ENCODE results near the gene PPFIBP1.
"Not testable (repeated sequence)": the region's sequence is repeated elsewhere in the genome, so short reads cannot be mapped to it uniquely, and the experiment has no call there.

DNA sequence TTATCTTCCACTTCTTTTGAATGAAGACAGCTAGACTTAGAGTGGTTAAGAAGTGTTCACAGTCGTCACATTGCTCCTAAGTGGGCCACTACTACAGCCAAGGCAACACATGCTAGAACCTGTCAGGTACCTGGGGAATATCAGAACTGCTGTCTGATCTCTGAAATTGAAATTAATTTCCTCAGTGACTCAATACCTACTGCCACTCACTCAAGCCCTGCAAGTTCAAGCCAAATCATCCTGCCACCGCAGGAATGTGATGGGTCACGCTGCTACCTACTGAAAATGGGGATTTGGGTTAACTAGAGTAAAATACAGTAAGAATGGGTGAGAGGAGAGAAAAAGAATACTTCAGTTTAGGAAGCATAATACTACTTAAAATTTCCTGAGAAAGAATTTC lies 67.7 kb downstream of the PPFIBP1 start:
- not testable (repeated sequence) for TF ChIP-seq EZH2 (IDR thresholded peaks at IDR 0.05); POLR2AphosphoS5 (IDR thresholded peaks at IDR 0.05; ENCODE audit: borderline replicate concordance, low read depth, low read length)

Data from SK-N-MC (cell line).